Retina (tissue), 1 donor: ENCODE results near the gene CIAO2B.

Experiments used
- DNase-seq: peaks from one replicate; pipeline ENCODE4 v3.0.0-alpha.2; 2016

The CIAO2B gene

GRCh38 chr16:66885491-66885890, 48.7 kb downstream of the CIAO2B start:
- DNase-seq: no peak

- DNase-seq: no peak
Measured at GRCh38 chr16:66882702-66883101, 51.5 kb downstream of the CIAO2B start.
